ENCODE data around the gene S1PR3. TPM values are rescaled to one million over a fixed set of nuclear protein-coding genes. Genes with fewer than 3 reads are reported as not detected.

S1PR3 gene
- total RNA-seq, 5 donors from 2014 or later (not counting 1 experiment from before 2014, with no cell fraction given) = 0.07 to 0.23 (median 0.12) TPM

- no peak overlapping the region for H3K27ac Mint-ChIP-seq
- no peaks in the 10 kb centered on the region for H3K36me3 Mint-ChIP-seq
- peaks cover 0 to 16% of the 10 kb centered on the region in 2 experiments for H3K27me3 ChIP-seq (replicated peaks in 1 of 2; ENCODE audit: control insufficient read depth in 2 of 2, extremely low read depth in 1 of 2, insufficient read depth in 2 of 2, low read length in 1 of 2)
- ATAC-seq (replicated peaks in 1 of 4) (no peak), DNase-seq (no peak)
- H3K9me3 ChIP-seq = no peaks in the 10 kb centered on the region
- no peak overlapping the region for H3K27ac ChIP-seq (ENCODE audit: low read length)
- no peaks in the 10 kb centered on the region for H3K9me3 Mint-ChIP-seq
- 33% methylated on average over 2 of the region's 9 CpGs for WGBS (ENCODE audit: insufficient coverage)
- H3K4me1 ChIP-seq (ENCODE audit: control insufficient read depth in 1 of 2, extremely low read depth in 1 of 2, insufficient read depth in 2 of 2, low read length in 2 of 2) = peaks cover 0 to 5% of the 10 kb centered on the region in 2 experiments
- POLR2A ChIA-PET = no interaction called here
- H3K4me1 Mint-ChIP-seq = peaks cover 7 to 13% (median 7%) of the 10 kb centered on the region in 3 donors
- peaks cover 23 to 24% of the 10 kb centered on the region in 2 donors for H3K27me3 Mint-ChIP-seq
- no peaks in the 10 kb centered on the region for H3K36me3 ChIP-seq (ENCODE audit: control insufficient read depth in 2 of 2, extremely low read depth in 1 of 2, insufficient read depth in 1 of 2, low read length in 1 of 2)
- CTCF ChIA-PET = no interaction called here
- no peak overlapping the region for H3K4me3 Mint-ChIP-seq
- H3K4me3 ChIP-seq (ENCODE audit: control insufficient read depth in 1 of 2, extremely low read depth in 1 of 2, low read length in 1 of 2) = no peak overlapping the region
Measured at GRCh38 chr9:88949425-88949824, 41.8 kb upstream of the S1PR3 start.

- CTCF ChIA-PET = no interaction called here
- Mint-ChIP-seq H3K27me3 (peaks cover 24 to 28% of the 10 kb centered on the region in 2 donors), H3K27ac (no peak overlapping the region)
Measured at GRCh38 chr9:88949961-88950340, 41.3 kb upstream of the S1PR3 start.

GRCh38 chr9:88950341-88951154, 40.7 kb upstream of the S1PR3 start:
- H3K27me3 Mint-ChIP-seq = peaks cover 28 to 33% of the 10 kb centered on the region in 2 donors
- no peaks in the 10 kb centered on the region for H3K9me3 ChIP-seq
- no peak overlapping the region for H3K27ac ChIP-seq (ENCODE audit: low read length)
- H3K4me3 Mint-ChIP-seq = no peak overlapping the region
- no peak overlapping the region for H3K4me3 ChIP-seq (ENCODE audit: control insufficient read depth in 1 of 2, extremely low read depth in 1 of 2, low read length in 1 of 2)
- POLR2A ChIA-PET = no interaction called here
- DNase-seq (no peak), ATAC-seq (replicated peaks in 1 of 4) (no peak)
- CTCF ChIA-PET = no interaction called here
- WGBS (ENCODE audit: insufficient coverage) = 96% methylated on average over 2 of the region's 10 CpGs
- H3K9me3 Mint-ChIP-seq = no peaks in the 10 kb centered on the region
- peaks cover 7 to 10% (median 7%) of the 10 kb centered on the region in 3 donors for H3K4me1 Mint-ChIP-seq
- H3K4me1 ChIP-seq (ENCODE audit: control insufficient read depth in 1 of 2, extremely low read depth in 1 of 2, insufficient read depth in 2 of 2, low read length in 2 of 2) = peaks cover 0 to 5% of the 10 kb centered on the region in 2 experiments
- peaks cover 0 to 18% of the 10 kb centered on the region in 2 experiments for H3K27me3 ChIP-seq (replicated peaks in 1 of 2; ENCODE audit: control insufficient read depth in 2 of 2, extremely low read depth in 1 of 2, insufficient read depth in 2 of 2, low read length in 1 of 2)
- no peaks in the 10 kb centered on the region for H3K36me3 Mint-ChIP-seq
- H3K27ac Mint-ChIP-seq = no peak overlapping the region
- H3K36me3 ChIP-seq (ENCODE audit: control insufficient read depth in 2 of 2, extremely low read depth in 1 of 2, insufficient read depth in 1 of 2, low read length in 1 of 2) = no peaks in the 10 kb centered on the region

More at GRCh38 chr9:88949961-88950340, 41.3 kb upstream of the S1PR3 start:
- Histone ChIP-seq H3K9me3 (no peaks in the 10 kb centered on the region), H3K27ac (ENCODE audit: low read length) (no peak overlapping the region), H3K36me3 (ENCODE audit: control insufficient read depth in 2 of 2, extremely low read depth in 1 of 2, insufficient read depth in 1 of 2, low read length in 1 of 2) (no peaks in the 10 kb centered on the region), H3K4me3 (ENCODE audit: control insufficient read depth in 1 of 2, extremely low read depth in 1 of 2, low read length in 1 of 2) (no peak overlapping the region), H3K27me3 (replicated peaks in 1 of 2; ENCODE audit: control insufficient read depth in 2 of 2, extremely low read depth in 1 of 2, insufficient read depth in 2 of 2, low read length in 1 of 2) (peaks cover 0 to 16% of the 10 kb centered on the region in 2 experiments), H3K4me1 (ENCODE audit: control insufficient read depth in 1 of 2, extremely low read depth in 1 of 2, insufficient read depth in 2 of 2, low read length in 2 of 2) (peaks cover 0 to 5% of the 10 kb centered on the region in 2 experiments)
- H3K4me1 Mint-ChIP-seq = peaks cover 7 to 13% (median 7%) of the 10 kb centered on the region in 3 donors
- ATAC-seq (replicated peaks in 1 of 4) (no peak), DNase-seq (no peak)
- no peak overlapping the region for H3K4me3 Mint-ChIP-seq
- H3K9me3 Mint-ChIP-seq = no peaks in the 10 kb centered on the region
- WGBS (ENCODE audit: insufficient coverage) = 33% methylated on average over 1 of the region's 1 CpG
- POLR2A ChIA-PET = no interaction called here
- H3K36me3 Mint-ChIP-seq = no peaks in the 10 kb centered on the region

- no peak overlapping the region for H3K27ac ChIP-seq (ENCODE audit: low read length)
- Mint-ChIP-seq H3K36me3 (no peaks in the 10 kb centered on the region), H3K4me3 (no peak overlapping the region), H3K27ac (no peak overlapping the region), H3K27me3 (peaks cover 31 to 33% of the 10 kb centered on the region in 2 donors), H3K4me1 (peaks cover 4 to 7% (median 4%) of the 10 kb centered on the region in 3 donors), H3K9me3 (no peaks in the 10 kb centered on the region)
- H3K36me3 ChIP-seq (ENCODE audit: control insufficient read depth in 2 of 2, extremely low read depth in 1 of 2, insufficient read depth in 1 of 2, low read length in 1 of 2) = no peaks in the 10 kb centered on the region
- 100% methylated on average over 1 of the region's 1 CpG for WGBS (ENCODE audit: insufficient coverage)
- H3K9me3 ChIP-seq = no peaks in the 10 kb centered on the region
- H3K4me1 ChIP-seq (ENCODE audit: control insufficient read depth in 1 of 2, extremely low read depth in 1 of 2, insufficient read depth in 2 of 2, low read length in 2 of 2) = peaks cover 0 to 5% of the 10 kb centered on the region in 2 experiments
- DNase-seq = no peak
- ChIA-PET POLR2A (no interaction called here), CTCF (no interaction called here)
- no peak for ATAC-seq (replicated peaks in 1 of 4)
- peaks cover 0 to 22% of the 10 kb centered on the region in 2 experiments for H3K27me3 ChIP-seq (replicated peaks in 1 of 2; ENCODE audit: control insufficient read depth in 2 of 2, extremely low read depth in 1 of 2, insufficient read depth in 2 of 2, low read length in 1 of 2)
- no peak overlapping the region for H3K4me3 ChIP-seq (ENCODE audit: control insufficient read depth in 1 of 2, extremely low read depth in 1 of 2, low read length in 1 of 2)
Measured at GRCh38 chr9:88951155-88951542, 40.1 kb upstream of the S1PR3 start.

DNA sequence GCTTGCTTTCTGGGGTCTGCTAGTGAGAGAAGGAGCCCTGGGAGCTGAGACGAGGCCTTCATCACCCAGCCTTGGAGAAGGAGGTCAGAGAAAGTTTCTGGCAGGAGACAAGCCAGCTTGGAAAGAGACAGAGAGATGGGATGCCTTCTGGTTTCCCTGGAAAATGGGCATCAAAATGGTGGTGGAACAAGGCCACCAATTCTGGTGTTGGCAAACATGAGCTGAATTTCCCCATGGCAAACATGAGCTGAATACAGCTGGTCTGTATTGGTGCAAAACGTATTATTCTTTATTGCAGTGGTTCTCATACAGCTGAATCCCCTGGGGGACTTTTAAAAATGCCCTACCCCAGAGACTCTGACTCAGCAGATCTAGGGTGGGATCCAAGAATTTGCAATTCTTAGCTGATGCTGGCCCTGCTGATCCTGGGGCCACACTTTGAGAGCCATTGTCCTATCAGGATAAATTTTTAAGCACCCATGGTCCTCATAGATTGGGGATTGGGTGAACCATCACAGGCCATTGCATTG, 39.1 kb upstream of the S1PR3 start:
- Mint-ChIP-seq H3K4me3 (no peak overlapping the region), H3K36me3 (no peaks in the 10 kb centered on the region), H3K27ac (no peak overlapping the region), H3K27me3 (peaks cover 32 to 38% of the 10 kb centered on the region in 2 donors), H3K9me3 (no peaks in the 10 kb centered on the region), H3K4me1 (peaks cover 2 to 7% (median 4%) of the 10 kb centered on the region in 3 donors)
- Histone ChIP-seq H3K27ac (ENCODE audit: low read length) (no peak overlapping the region), H3K36me3 (ENCODE audit: control insufficient read depth in 2 of 2, extremely low read depth in 1 of 2, insufficient read depth in 1 of 2, low read length in 1 of 2) (no peaks in the 10 kb centered on the region), H3K9me3 (no peaks in the 10 kb centered on the region), H3K27me3 (replicated peaks in 1 of 2; ENCODE audit: control insufficient read depth in 2 of 2, extremely low read depth in 1 of 2, insufficient read depth in 2 of 2, low read length in 1 of 2) (peaks cover 0 to 27% of the 10 kb centered on the region in 2 experiments), H3K4me3 (ENCODE audit: control insufficient read depth in 1 of 2, extremely low read depth in 1 of 2, low read length in 1 of 2) (no peak overlapping the region), H3K4me1 (ENCODE audit: control insufficient read depth in 1 of 2, extremely low read depth in 1 of 2, insufficient read depth in 2 of 2, low read length in 2 of 2) (peaks cover 0 to 5% of the 10 kb centered on the region in 2 experiments)
- ChIA-PET CTCF (no interaction called here), POLR2A (no interaction called here)
- ATAC-seq (replicated peaks in 1 of 4) = no peak
- DNase-seq = no peak
- 92% methylated on average over 1 of the region's 2 CpGs for WGBS (ENCODE audit: insufficient coverage)

GRCh38 chr9:88952976-88953375, 38.3 kb upstream of the S1PR3 start:
- no peak for DNase-seq
- 91% methylated on average over 1 of the region's 4 CpGs for WGBS (ENCODE audit: insufficient coverage)
- H3K9me3 Mint-ChIP-seq = no peaks in the 10 kb centered on the region
- H3K36me3 Mint-ChIP-seq = no peaks in the 10 kb centered on the region
- no peak for ATAC-seq (replicated peaks in 1 of 4)
- ChIA-PET CTCF (no interaction called here), POLR2A (no interaction called here)
- no peak overlapping the region for H3K27ac Mint-ChIP-seq
- peaks cover 0 to 5% of the 10 kb centered on the region in 2 experiments for H3K4me1 ChIP-seq (ENCODE audit: control insufficient read depth in 1 of 2, extremely low read depth in 1 of 2, insufficient read depth in 2 of 2, low read length in 2 of 2)
- H3K27me3 ChIP-seq (replicated peaks in 1 of 2; ENCODE audit: control insufficient read depth in 2 of 2, extremely low read depth in 1 of 2, insufficient read depth in 2 of 2, low read length in 1 of 2) = peaks cover 0 to 29% of the 10 kb centered on the region in 2 experiments
- H3K4me1 Mint-ChIP-seq = peaks cover 2 to 7% (median 4%) of the 10 kb centered on the region in 3 donors
- H3K4me3 Mint-ChIP-seq = no peak overlapping the region
- H3K27me3 Mint-ChIP-seq = peaks cover 32 to 38% of the 10 kb centered on the region in 2 donors
- H3K36me3 ChIP-seq (ENCODE audit: control insufficient read depth in 2 of 2, extremely low read depth in 1 of 2, insufficient read depth in 1 of 2, low read length in 1 of 2) = no peaks in the 10 kb centered on the region
- H3K9me3 ChIP-seq = no peaks in the 10 kb centered on the region
- no peak overlapping the region for H3K27ac ChIP-seq (ENCODE audit: low read length)
- no peak overlapping the region for H3K4me3 ChIP-seq (ENCODE audit: control insufficient read depth in 1 of 2, extremely low read depth in 1 of 2, low read length in 1 of 2)
